AG04450 (cell line): Measurements from ENCODE around the gene SLC2A3. TPM values are rescaled to one million over a fixed set of nuclear protein-coding genes. Genes with fewer than 3 reads are reported as not detected.
"Not testable (repeated sequence)": the region's sequence is repeated elsewhere in the genome, so short reads cannot be mapped to it uniquely, and the experiment has no call there.

ENCODE experiments used
- CTCF ChIA-PET: fragments of 300-600, 350-600 bp; formaldehyde crosslinking; extraction: SDS; loops from one replicate; lab custom pipeline; 2022; ENCODE audit warnings: antibody characterized with exemption, inconsistent platforms; lab: Charles Lee
- POLR2A ChIA-PET: fragments of 350-600 bp; formaldehyde crosslinking; extraction: SDS; loops from one replicate; lab custom pipeline; 2021; ENCODE audit warnings: antibody characterized with exemption, inconsistent platforms; lab: Yijun Ruan, JAX
- DNase-seq: peaks from one replicate; pipeline ENCODE4 v3.0.0-alpha.2; 2011; ENCODE audit warnings: low read depth, low spot score
- H3K27ac ChIP-seq: one replicate; pipeline ENCODE4 v1.5.1; 2012; ENCODE audit warnings: low read depth, low read length, control low read depth
- H3K27me3 ChIP-seq: one replicate; pipeline ENCODE4 v1.6.0; 2012; ENCODE audit warnings: low read length; ENCODE audit not compliant: control insufficient read depth, insufficient read depth
- H3K4me3 ChIP-seq: 2 replicates; pipeline ENCODE4 v1.5.1; 2011; ENCODE audit warnings: mild to moderate bottlenecking, low read depth, low read length, control low read depth
- H3K9me3 ChIP-seq: 2 replicates; pipeline ENCODE4 v1.5.1; 2012; ENCODE audit warnings: low read length; ENCODE audit not compliant: control insufficient read depth, insufficient read depth
- polyA plus RNA-seq: library from polyadenylated mRNA; depleted of rRNA; stranded (reverse); fragments of >200 nt; gene quantifications from 2 replicates; pipeline ENCODE4 v1.2.3, GENCODE V29; 2011
- TF ChIP-seq, protein P1 (sequence below): IDR thresholded peaks from 2 replicates; pipeline ENCODE4 v1.5.1; 2011; ENCODE audit warnings: low read depth, low read length, control low read depth, inconsistent platforms

SLC2A3 gene
- polyA plus RNA-seq, 1 experiment, result 58.5 TPM

- no peak for DNase-seq
- Histone ChIP-seq H3K9me3 (no peaks in the 10 kb centered on the region; the same call in 1 of the 2 replicates), H3K27ac (no peak overlapping the region), H3K27me3 (no peaks in the 10 kb centered on the region), H3K4me3 (no peak overlapping the region)
- POLR2A ChIA-PET, result interaction anchor here (0.9 kb wide), 1 partner anchor 15 kb away, joined by 4 read pairs; the partner anchor contains the start of gene SLC2A3
- CTCF ChIA-PET, result interaction anchor here (1.6 kb wide), 1 partner anchor 19 kb away, joined by 4 read pairs; no protein-coding TSS in a partner anchor
- TF ChIP-seq, protein P1, sequence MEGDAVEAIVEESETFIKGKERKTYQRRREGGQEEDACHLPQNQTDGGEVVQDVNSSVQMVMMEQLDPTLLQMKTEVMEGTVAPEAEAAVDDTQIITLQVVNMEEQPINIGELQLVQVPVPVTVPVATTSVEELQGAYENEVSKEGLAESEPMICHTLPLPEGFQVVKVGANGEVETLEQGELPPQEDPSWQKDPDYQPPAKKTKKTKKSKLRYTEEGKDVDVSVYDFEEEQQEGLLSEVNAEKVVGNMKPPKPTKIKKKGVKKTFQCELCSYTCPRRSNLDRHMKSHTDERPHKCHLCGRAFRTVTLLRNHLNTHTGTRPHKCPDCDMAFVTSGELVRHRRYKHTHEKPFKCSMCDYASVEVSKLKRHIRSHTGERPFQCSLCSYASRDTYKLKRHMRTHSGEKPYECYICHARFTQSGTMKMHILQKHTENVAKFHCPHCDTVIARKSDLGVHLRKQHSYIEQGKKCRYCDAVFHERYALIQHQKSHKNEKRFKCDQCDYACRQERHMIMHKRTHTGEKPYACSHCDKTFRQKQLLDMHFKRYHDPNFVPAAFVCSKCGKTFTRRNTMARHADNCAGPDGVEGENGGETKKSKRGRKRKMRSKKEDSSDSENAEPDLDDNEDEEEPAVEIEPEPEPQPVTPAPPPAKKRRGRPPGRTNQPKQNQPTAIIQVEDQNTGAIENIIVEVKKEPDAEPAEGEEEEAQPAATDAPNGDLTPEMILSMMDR, result no peak
Measured at GRCh38 chr12:7951671-7952070, 15.7 kb upstream of the SLC2A3 start.

DNA sequence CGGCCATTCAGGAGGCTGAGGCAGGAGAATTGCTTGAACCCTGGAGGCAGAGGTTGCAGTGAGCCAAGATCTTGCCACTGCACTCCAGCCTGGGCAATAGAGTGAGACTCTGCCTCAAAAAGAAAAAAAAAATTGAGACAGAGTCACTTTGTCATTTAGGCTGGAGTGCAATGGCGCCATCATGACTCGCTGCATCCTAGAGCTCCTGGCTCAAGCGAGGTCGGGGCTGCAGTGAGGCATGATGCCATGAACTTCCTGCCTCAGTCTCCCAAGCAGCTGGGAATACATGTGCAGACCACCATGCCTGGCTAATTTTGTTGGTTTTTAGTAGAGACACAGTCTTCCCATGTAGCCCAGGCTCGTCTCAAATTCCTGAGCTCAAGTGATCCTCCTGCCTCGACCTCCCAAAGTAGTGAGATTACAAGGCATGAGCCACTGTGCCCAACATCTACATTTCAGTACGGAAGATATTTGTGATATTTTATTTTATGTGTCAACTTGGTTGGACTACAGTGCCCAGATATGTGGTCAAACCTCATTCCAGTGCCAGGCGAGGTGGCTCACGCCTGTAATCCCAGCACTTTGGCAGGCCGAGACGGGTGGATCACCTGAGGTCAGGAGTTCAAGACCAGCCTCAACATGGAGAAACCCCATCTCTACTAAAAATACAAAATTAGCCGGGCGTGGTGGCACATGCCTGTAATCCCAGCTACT is 14.4 kb upstream of the SLC2A3 start:
- H3K27ac ChIP-seq, POLR2A ChIA-PET, DNase-seq, H3K27me3 ChIP-seq, H3K9me3 ChIP-seq, H3K4me3 ChIP-seq: not testable (repeated sequence)
- CTCF ChIA-PET, result interaction anchor here (1.3 kb wide), 1 partner anchor 17 kb away, joined by 4 read pairs; no protein-coding TSS in a partner anchor

GRCh38 chr12:7948589-7949260 is 12.7 kb upstream of the SLC2A3 start:
- POLR2A ChIA-PET, result interaction anchor here (0.6 kb wide), 1 partner anchor 12 kb away, joined by 3 read pairs; no protein-coding TSS in a partner anchor
- DNase-seq, result no peak
- CTCF ChIA-PET, result interaction anchor here (0.6 kb wide), 1 partner anchor 306 kb away, joined by 3 read pairs; no protein-coding TSS in a partner anchor
- Histone ChIP-seq H3K27me3 (no peaks in the 10 kb centered on the region), H3K9me3 (no peaks in the 10 kb centered on the region), H3K4me3 (no peak overlapping the region), H3K27ac (no peak overlapping the region)
- TF ChIP-seq, protein P1, result no peak

DNA sequence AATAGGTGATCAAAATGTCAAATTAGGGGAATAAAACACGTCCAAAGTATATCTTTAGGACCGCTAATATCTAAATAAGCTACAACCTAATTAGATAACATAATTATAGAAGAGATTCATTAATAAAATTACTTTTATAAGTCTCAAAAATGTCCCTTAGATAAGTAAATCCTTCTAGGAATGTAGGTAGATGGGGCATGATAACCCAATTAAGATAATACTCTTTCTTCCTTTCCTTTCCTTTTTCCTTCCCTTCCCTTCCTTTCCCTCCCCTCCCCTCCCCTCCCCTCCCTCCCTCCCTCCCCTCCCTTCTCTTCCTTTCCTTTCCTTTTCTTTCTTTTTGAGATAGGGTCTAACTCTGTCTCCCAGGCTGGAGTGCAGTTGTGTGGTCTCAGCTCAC is 11.0 kb upstream of the SLC2A3 start:
- DNase-seq, result no peak
- H3K27ac ChIP-seq, result no peak overlapping the region
- POLR2A ChIA-PET, result no interaction called here
- TF ChIP-seq, protein P1, result no peak
- CTCF ChIA-PET, result interaction anchor here (1.2 kb wide), 2 partner anchors 14 to 131 kb away, joined by 4 read pairs; no protein-coding TSS in a partner anchor
- H3K27me3 ChIP-seq, result no peaks in the 10 kb centered on the region
- H3K9me3 ChIP-seq, result no peaks in the 10 kb centered on the region
- no peak overlapping the region for H3K4me3 ChIP-seq

DNA sequence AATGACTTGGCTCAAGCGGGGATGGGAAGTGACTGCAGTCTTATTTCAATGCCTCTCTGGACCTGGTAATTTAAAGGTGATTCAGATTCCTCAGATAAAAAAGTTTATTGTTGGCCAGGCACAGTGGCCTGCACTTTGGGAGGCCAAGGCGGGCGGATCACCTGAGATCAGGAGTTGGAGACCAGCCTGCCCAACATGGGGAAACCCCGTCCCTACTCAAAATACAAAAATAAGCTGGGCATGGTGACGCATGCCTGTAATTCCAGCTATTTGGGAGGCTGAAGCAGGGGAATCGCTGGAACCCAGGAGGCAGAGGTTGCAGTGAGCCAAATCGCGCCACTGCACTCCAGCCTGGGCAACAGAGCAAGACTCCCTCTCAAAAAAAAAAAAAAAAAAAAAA is 8.8 kb upstream of the SLC2A3 start:
- H3K27ac ChIP-seq, DNase-seq, H3K9me3 ChIP-seq, H3K27me3 ChIP-seq, H3K4me3 ChIP-seq, CTCF ChIA-PET, POLR2A ChIA-PET: not testable (repeated sequence)
